ENCODE measurements around the gene ENPP3. TPM values are rescaled to one million over a fixed set of nuclear protein-coding genes. Genes with fewer than 3 reads are reported as not detected.

The ENPP3 gene
- total RNA-seq, 1 experiment from 2014 or later, result 0.15 TPM

GRCh38 chr6:131629651-131630050 is 7.5 kb upstream of the ENPP3 start:
- TF ChIP-seq, protein P1, sequence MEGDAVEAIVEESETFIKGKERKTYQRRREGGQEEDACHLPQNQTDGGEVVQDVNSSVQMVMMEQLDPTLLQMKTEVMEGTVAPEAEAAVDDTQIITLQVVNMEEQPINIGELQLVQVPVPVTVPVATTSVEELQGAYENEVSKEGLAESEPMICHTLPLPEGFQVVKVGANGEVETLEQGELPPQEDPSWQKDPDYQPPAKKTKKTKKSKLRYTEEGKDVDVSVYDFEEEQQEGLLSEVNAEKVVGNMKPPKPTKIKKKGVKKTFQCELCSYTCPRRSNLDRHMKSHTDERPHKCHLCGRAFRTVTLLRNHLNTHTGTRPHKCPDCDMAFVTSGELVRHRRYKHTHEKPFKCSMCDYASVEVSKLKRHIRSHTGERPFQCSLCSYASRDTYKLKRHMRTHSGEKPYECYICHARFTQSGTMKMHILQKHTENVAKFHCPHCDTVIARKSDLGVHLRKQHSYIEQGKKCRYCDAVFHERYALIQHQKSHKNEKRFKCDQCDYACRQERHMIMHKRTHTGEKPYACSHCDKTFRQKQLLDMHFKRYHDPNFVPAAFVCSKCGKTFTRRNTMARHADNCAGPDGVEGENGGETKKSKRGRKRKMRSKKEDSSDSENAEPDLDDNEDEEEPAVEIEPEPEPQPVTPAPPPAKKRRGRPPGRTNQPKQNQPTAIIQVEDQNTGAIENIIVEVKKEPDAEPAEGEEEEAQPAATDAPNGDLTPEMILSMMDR (conservative IDR thresholded peaks at IDR 0.05), result no peak
- Histone ChIP-seq H3K9ac (ENCODE audit: extremely low read depth, insufficient read length, low read length) (no peak overlapping the region), H3K9me3 (ENCODE audit: control insufficient read depth, low read depth, low read length) (no peaks in the 10 kb centered on the region), H3K56ac (ENCODE audit: insufficient read length, low read depth, low read length) (no peak overlapping the region), H4K5ac (ENCODE audit: insufficient read length, low read depth, low read length) (no peak overlapping the region), H3K79me2 (ENCODE audit: insufficient read depth, low read length) (peaks cover 2% of the 10 kb centered on the region; the same call in 1 of the 2 replicates), H3T11ph (ENCODE audit: low read length) (no peak overlapping the region), H3K23me2 (ENCODE audit: insufficient read length, low read depth, low read length, poor library complexity, severe bottlenecking) (no peaks in the 10 kb centered on the region), H2AFZ (ENCODE audit: low read length) (no peak overlapping the region), H3K27me3 (ENCODE audit: insufficient read depth, low read length) (no peaks in the 10 kb centered on the region), H2BK5ac (ENCODE audit: insufficient read length, low read length) (no peak overlapping the region), H3K79me1 (ENCODE audit: insufficient read depth, low read depth, low read length, poor library complexity, severe bottlenecking) (no peaks in the 10 kb centered on the region), H3K14ac (ENCODE audit: insufficient read depth, low read length) (no peak overlapping the region), H2BK12ac (ENCODE audit: insufficient read length, low read depth, low read length) (no peak overlapping the region), H2BK20ac (ENCODE audit: low read depth, low read length, poor library complexity, severe bottlenecking) (no peak overlapping the region), H4K8ac (replicated peaks; ENCODE audit: insufficient read length, low read depth, low read length) (no peak overlapping the region), H3K4me2 (ENCODE audit: insufficient read depth, insufficient read length, low read length) (no peak overlapping the region), H3K27ac (ENCODE audit: insufficient read length, low read depth, low read length) (no peak overlapping the region), H2AK5ac (ENCODE audit: insufficient read length, low read length) (no peak overlapping the region), H2BK15ac (ENCODE audit: low read depth, low read length) (no peak overlapping the region), H4K20me1 (ENCODE audit: control insufficient read depth, insufficient read depth, insufficient read length) (no peaks in the 10 kb centered on the region), H3K18ac (ENCODE audit: insufficient read length, low read depth, low read length) (no peak overlapping the region), H4K91ac (ENCODE audit: insufficient read length, low read depth, low read length) (no peak overlapping the region), H2BK120ac (ENCODE audit: low read depth, low read length, poor library complexity, severe bottlenecking) (no peak overlapping the region), H3K4ac (ENCODE audit: low read depth, low read length) (no peak overlapping the region), H3K4me1 (ENCODE audit: insufficient read depth, low read length) (0 out of 2 replicates have a peak, but pooled peaks cover 2% of the 10 kb centered on the region), H3K23ac (ENCODE audit: insufficient read length, low read depth, low read length) (no peak overlapping the region)
- peaks cover 0 to 5% (median 2%) of the 10 kb centered on the region in 3 experiments; a peak in 3 of 7 replicates for H3K36me3 Mint-ChIP-seq (ENCODE audit: insufficient read depth in 1 of 3, low read depth in 3 of 3)
- H3K4me1 Mint-ChIP-seq, result peaks cover 10 to 12% of the 10 kb centered on the region in 2 experiments
- H3K4me3 Mint-ChIP-seq, result no peak overlapping the region
- H3K27me3 Mint-ChIP-seq (ENCODE audit: low read depth), result no peaks in the 10 kb centered on the region
- H3K27ac Mint-ChIP-seq, result no peak overlapping the region
- DNase-seq, result no peak
- H3K9me3 Mint-ChIP-seq, result no peaks in the 10 kb centered on the region
- WGBS (ENCODE audit: extremely low coverage, insufficient read length, low lambda C conversion rate), result no CpG with 5 or more reads among the region's 2 CpGs

Data from H9 (cell line).